ENCODE results near the gene HIVEP3.

Gene HIVEP3

GRCh38 chr1:41461790-41462679, 456.7 kb downstream of the HIVEP3 start:
- DNase-seq (ENCODE audit: low read depth): no peak

- DNase-seq (ENCODE audit: low read depth): no peak
These were observed 461.7 kb downstream of the HIVEP3 start for GRCh38 chr1:41456847-41457540.

Data from stimulated activated CD8-positive, alpha-beta memory T cell treated with anti-CD3 and anti-CD28 coated beads, Interleukin-7, amount 100 ng/mL, for 24 hours (primary cell).